ENCODE data around the gene LARGE2. TPM values are rescaled to one million over a fixed set of nuclear protein-coding genes. Genes with fewer than 3 reads are reported as not detected.

The LARGE2 gene
- total RNA-seq, 4 donors from 2014 or later = not detected

- no peak for TF ChIP-seq CTCF (IDR thresholded peaks at IDR 0.05; ENCODE audit: low read depth)
Measured at GRCh38 chr11:45881708-45882368, 40.6 kb upstream of the LARGE2 start.

- no peak for TF ChIP-seq CTCF (IDR thresholded peaks at IDR 0.05; ENCODE audit: low read depth)
Measured at GRCh38 chr11:45884596-45885185, 37.8 kb upstream of the LARGE2 start.

GRCh38 chr11:45885274-45885920 is 37.1 kb upstream of the LARGE2 start, which contains the start of gene MAPK8IP1:
Gene MAPK8IP1 (plus strand): TSS chr11:45885651. CDS start chr11:45885821, 170 bp downstream.
- no peak for TF ChIP-seq CTCF (IDR thresholded peaks at IDR 0.05; ENCODE audit: low read depth)

GRCh38 chr11:45885921-45886721 is 36.3 kb upstream of the LARGE2 start:
- no peak for TF ChIP-seq CTCF (IDR thresholded peaks at IDR 0.05; ENCODE audit: low read depth)

GRCh38 chr11:45886816-45887520 is 35.5 kb upstream of the LARGE2 start:
- TF ChIP-seq CTCF (IDR thresholded peaks at IDR 0.05; ENCODE audit: low read depth) = no peak

GRCh38 chr11:45887587-45887986 is 34.9 kb upstream of the LARGE2 start:
- no peak for TF ChIP-seq CTCF (IDR thresholded peaks at IDR 0.05; ENCODE audit: low read depth)

Measured in subcutaneous adipose tissue (tissue), 4 donors.